Osteocyte (in vitro differentiated cells): Measurements from ENCODE around the gene TMEM232. TPM values are rescaled to one million over a fixed set of nuclear protein-coding genes. Genes with fewer than 3 reads are reported as not detected.

Source experiments
- DNase-seq: peaks from one replicate; pipeline ENCODE4 v3.0.0; 2021; ENCODE audit warnings: mixed read lengths; ENCODE audit not compliant: unreplicated experiment; ENCODE audit errors: extremely low spot score
- H3K27ac Mint-ChIP-seq: one replicate; pipeline ENCODE4 v1.8.0; 2021; ENCODE audit warnings: mild to moderate bottlenecking, mixed read lengths; ENCODE audit not compliant: unreplicated experiment
- H3K27me3 Mint-ChIP-seq: one replicate; pipeline ENCODE4 v1.8.0; 2021; ENCODE audit warnings: mixed read lengths; ENCODE audit not compliant: unreplicated experiment
- H3K36me3 Mint-ChIP-seq: one replicate; pipeline ENCODE4 v1.8.0; 2021; ENCODE audit warnings: mixed read lengths; ENCODE audit not compliant: unreplicated experiment
- H3K4me1 Mint-ChIP-seq: one replicate; pipeline ENCODE4 v1.8.0; 2021; ENCODE audit warnings: mixed read lengths; ENCODE audit not compliant: unreplicated experiment
- H3K4me3 Mint-ChIP-seq: one replicate; pipeline ENCODE4 v1.8.0; 2021; ENCODE audit warnings: mild to moderate bottlenecking, moderate library complexity, mixed read lengths; ENCODE audit not compliant: unreplicated experiment
- H3K9me3 Mint-ChIP-seq: one replicate; pipeline ENCODE4 v1.8.0; 2021; ENCODE audit warnings: mixed read lengths; ENCODE audit not compliant: unreplicated experiment
- CTCF ChIP-seq: fragments of 200-600 bp; sonication (generic); IDR thresholded peaks from 2 replicates; pipeline ENCODE4 v1.5.0; 2021; ENCODE audit warnings: antibody characterized with exemption, mild to moderate bottlenecking, moderate library complexity
- total RNA-seq: library from RNA; stranded (reverse); gene quantifications from 2 replicates; pipeline ENCODE4 v1.2.1, GENCODE V29; 2021

TMEM232 gene
- total RNA-seq, 1 donor from 2014 or later: 3.5 TPM

- no peaks in the 10 kb centered on the region for H3K36me3 Mint-ChIP-seq
- no peak for TF ChIP-seq CTCF
- H3K4me3 Mint-ChIP-seq: no peak overlapping the region
- no peak for DNase-seq
- no peaks in the 10 kb centered on the region for H3K27me3 Mint-ChIP-seq
- H3K27ac Mint-ChIP-seq: no peak overlapping the region
- H3K4me1 Mint-ChIP-seq: peaks cover 8% of the 10 kb centered on the region
- peaks cover 7% of the 10 kb centered on the region for H3K9me3 Mint-ChIP-seq
These were observed 265.6 kb downstream of the TMEM232 start for GRCh38 chr5:110460837-110461236.

GRCh38 chr5:110458313-110458712, 268.2 kb downstream of the TMEM232 start:
- Mint-ChIP-seq H3K36me3 (no peaks in the 10 kb centered on the region), H3K4me1 (peaks cover 2% of the 10 kb centered on the region), H3K9me3 (peaks cover 3% of the 10 kb centered on the region), H3K4me3 (no peak overlapping the region), H3K27ac (no peak overlapping the region), H3K27me3 (no peaks in the 10 kb centered on the region)
- DNase-seq: no peak
- no peak for TF ChIP-seq CTCF

- peaks cover 2% of the 10 kb centered on the region for H3K36me3 Mint-ChIP-seq
- H3K4me3 Mint-ChIP-seq: no peak overlapping the region
- H3K27ac Mint-ChIP-seq: no peak overlapping the region
- H3K4me1 Mint-ChIP-seq: peaks cover 13% of the 10 kb centered on the region
- DNase-seq: no peak
- H3K27me3 Mint-ChIP-seq: no peaks in the 10 kb centered on the region
- no peak for TF ChIP-seq CTCF
- H3K9me3 Mint-ChIP-seq: peaks cover 8% of the 10 kb centered on the region
These were observed 283.6 kb downstream of the TMEM232 start for GRCh38 chr5:110442856-110443255.

- Mint-ChIP-seq H3K27me3 (no peaks in the 10 kb centered on the region), H3K9me3 (peaks cover 17% of the 10 kb centered on the region), H3K4me1 (peaks cover 13% of the 10 kb centered on the region), H3K36me3 (peaks cover 5% of the 10 kb centered on the region), H3K4me3 (no peak overlapping the region), H3K27ac (no peak overlapping the region)
- peak; percentile 62 for TF ChIP-seq CTCF
- no peak for DNase-seq
These were observed 285.4 kb downstream of the TMEM232 start for GRCh38 chr5:110441035-110441434.

- Mint-ChIP-seq H3K27me3 (no peaks in the 10 kb centered on the region), H3K9me3 (peaks cover 22% of the 10 kb centered on the region), H3K4me3 (no peak overlapping the region), H3K36me3 (peaks cover 5% of the 10 kb centered on the region), H3K4me1 (peaks cover 13% of the 10 kb centered on the region), H3K27ac (no peak overlapping the region)
- TF ChIP-seq CTCF: no peak
- DNase-seq: no peak
These were observed 286.4 kb downstream of the TMEM232 start for GRCh38 chr5:110440058-110440457.
